Mucosa of gallbladder (tissue), 1 donor: Measurements from ENCODE around the gene XYLT1. TPM values are rescaled to one million over a fixed set of nuclear protein-coding genes. Genes with fewer than 3 reads are reported as not detected.

Source experiments
- DNase-seq: peaks from one replicate; pipeline ENCODE4 v3.0.0-alpha.2; 2020; ENCODE audit warnings: low spot score
- total RNA-seq: library from RNA; stranded (reverse); gene quantifications from one replicate; pipeline ENCODE4 v1.2.1, GENCODE V29; 2021
- donor health status: DM: no; HTN: no; CAD: no.

The XYLT1 gene
- total RNA-seq, 1 donor from 2014 or later = 8.6 TPM

GRCh38 chr16:17105239-17105797 is 365.4 kb downstream of the XYLT1 start:
- DNase-seq = no peak

DNA sequence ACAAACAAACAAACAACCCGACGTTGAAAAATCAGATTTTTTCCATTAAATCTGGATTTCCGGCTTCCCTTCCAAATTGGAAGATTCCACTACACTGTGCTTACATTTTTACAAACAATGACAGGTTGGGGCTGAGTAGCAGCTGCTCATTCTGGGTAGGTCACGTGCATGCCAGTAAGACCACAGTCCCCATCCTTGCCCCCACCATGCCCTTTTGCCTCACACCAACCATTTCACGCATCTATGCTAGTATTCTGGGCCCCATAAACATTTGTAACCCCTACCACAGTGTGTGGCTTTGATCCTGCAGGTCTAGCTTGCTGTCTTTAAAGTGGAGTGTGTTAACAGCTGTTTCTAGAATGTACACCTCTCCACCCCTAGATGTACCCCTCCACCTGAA is 366.1 kb downstream of the XYLT1 start:
- DNase-seq = no peak

GRCh38 chr16:17103216-17103615 is 367.5 kb downstream of the XYLT1 start:
- DNase-seq = no peak

DNA sequence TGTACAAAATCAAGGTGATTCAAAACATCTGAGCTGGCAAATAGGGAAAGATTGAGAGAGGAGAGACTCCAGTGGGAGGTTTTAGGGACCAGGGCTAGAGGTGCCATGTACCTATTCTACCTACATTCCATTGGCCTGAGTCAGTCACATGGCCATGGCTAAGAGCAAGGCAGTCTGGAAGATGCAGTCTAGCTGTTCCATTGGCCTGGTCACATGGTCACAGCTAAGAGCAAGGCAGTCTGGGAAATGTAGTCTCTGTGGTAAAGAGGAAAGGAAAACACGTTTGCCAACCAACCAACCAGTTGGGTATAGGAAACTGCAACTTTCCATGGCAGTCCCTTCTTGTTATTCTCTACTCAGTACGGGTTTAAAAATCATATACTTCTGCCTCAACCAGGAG is 369.1 kb downstream of the XYLT1 start:
- no peak for DNase-seq

GRCh38 chr16:17098685-17099084 is 372.1 kb downstream of the XYLT1 start:
- no peak for DNase-seq

- no peak for DNase-seq
Observed at GRCh38 chr16:17084130-17084529, 386.6 kb downstream of the XYLT1 start.

GRCh38 chr16:17083628-17084027 is 387.1 kb downstream of the XYLT1 start:
- no peak for DNase-seq

- DNase-seq = no peak
Observed at GRCh38 chr16:17082095-17082882, 388.5 kb downstream of the XYLT1 start.

- DNase-seq = no peak
Observed at GRCh38 chr16:17080105-17080504, 390.7 kb downstream of the XYLT1 start.

DNA sequence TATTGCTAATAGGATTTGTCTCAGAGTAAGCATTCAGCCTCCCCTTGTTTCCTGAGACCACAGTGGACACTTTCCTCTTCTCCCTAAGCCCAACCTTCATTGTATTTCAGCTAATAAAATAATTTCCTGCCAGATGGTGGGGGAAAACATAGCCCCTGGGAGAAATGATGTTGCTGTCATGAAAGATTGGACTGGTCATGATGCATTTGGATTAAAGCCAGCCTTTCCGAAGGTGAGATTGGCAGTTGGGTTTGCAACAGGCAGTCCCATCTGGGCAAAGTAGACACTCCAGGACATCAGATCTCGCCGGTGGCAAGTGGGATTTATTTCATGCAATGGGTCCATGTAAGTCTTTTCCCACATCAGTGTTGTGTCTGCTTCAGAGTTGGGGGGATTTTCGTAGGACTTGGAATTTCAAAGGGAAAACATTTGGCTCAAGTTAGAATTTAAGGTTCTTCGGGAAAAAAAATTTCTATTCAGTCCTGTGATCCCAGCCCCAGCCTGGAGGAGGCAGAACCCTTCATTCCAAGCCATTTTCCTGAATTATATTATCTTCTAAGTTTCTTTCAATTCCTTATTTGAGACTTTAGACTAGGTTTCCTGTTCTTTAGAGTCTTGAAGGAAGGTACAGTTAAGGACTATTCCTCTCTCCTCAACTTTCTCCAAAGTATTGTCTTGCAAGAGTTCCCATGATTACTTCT is 391.7 kb downstream of the XYLT1 start:
- no peak for DNase-seq

GRCh38 chr16:17076818-17077498 is 393.8 kb downstream of the XYLT1 start:
- no peak for DNase-seq

- DNase-seq = no peak
Observed at GRCh38 chr16:17076092-17076754, 394.5 kb downstream of the XYLT1 start.

DNA sequence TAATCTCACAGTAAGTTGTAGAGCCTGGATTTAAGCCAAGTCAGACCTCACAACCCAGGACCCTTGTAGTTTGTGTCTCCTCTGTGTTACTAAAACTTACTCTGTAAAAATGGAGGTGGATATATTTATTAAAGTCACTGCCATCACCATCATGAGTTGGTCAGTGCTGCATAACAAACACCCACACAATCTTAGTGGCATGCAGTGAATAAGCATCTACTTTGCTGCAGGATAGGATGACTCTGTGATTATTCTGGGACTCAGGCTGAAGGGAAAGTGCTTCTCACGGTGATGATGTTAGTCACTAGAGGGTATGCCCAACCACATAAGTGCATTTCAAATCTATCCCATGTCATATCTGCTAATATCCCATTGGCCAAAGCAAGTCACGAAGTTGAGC is 398.7 kb downstream of the XYLT1 start:
- no peak for DNase-seq

DNA sequence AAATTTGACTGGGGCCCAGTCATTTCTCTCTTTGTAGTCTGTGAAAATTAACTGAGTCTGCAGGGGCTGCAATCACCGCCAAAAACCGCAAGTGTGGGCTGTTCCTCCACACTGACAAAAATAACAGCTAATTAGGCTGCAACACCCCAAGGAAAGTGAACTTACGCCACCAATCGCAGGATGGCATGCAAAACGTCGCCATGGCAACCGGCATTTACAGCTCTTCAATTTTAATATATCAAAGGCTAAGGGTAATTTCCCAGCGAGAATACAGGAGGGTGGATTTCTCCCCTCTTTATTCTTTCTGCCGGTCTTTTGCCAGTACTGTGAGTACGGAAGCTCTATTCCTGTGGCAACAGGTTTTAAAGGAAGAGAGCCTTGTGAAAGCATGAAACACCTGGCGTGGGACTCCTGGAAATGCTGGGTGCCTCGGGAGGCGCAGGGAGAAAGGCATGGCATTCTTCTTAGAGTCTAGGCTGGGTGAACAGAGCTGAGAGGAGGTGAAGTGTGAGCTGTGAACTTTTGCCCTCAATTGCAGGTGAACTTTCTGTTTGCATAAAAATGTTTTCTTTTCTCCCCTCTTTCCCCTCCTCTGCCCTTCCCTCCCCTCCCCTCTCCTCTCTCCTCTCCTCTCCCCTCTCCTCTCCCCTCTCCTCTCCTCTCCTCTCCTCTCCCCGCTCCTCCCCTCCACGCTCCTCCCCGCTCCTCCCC is 399.7 kb downstream of the XYLT1 start:
- DNase-seq = peak; percentile 14

DNA sequence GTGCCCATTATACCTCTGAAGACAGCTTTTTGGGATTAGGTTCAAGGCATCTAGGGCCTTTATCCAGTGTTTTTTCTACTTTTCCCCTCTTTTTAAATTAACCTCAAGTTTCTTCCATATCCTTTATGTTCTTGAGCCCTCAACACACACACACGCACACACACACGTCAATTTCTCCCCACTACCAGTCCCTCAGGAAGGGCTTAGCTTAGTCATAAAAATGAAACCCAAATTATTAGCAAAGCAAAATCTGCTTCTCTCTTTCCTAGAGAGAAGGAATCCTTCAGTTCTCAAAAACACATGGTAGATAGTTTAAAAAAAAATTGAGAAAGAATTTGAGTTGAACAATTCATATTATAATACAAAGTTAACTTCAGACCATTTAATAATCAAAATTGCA is 401.1 kb downstream of the XYLT1 start:
- DNase-seq = no peak

- no peak for DNase-seq
Observed at GRCh38 chr16:17068524-17068923, 402.2 kb downstream of the XYLT1 start.

DNA sequence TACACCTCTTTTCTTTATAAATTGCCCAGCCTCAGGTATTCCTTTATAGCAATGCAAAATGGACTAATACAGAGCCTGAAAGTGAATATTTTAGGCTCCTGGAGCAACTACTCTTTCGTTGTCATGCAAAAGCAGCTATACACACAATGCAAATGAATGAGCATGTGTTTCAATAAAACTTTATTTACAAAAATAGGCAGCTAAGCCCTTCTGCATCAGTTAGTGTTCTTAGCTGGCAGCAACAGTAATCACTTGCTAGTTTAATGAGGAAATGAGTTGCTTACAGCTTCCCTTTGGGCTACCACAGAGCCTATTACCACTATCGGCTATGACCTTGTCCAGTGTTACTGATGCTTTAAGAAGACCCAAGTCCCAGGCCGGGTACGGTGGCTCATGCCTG is 402.9 kb downstream of the XYLT1 start:
- no peak for DNase-seq

- no peak for DNase-seq
Observed at GRCh38 chr16:17063201-17064139, 407.3 kb downstream of the XYLT1 start.

GRCh38 chr16:17062676-17063075 is 408.1 kb downstream of the XYLT1 start:
- no peak for DNase-seq

GRCh38 chr16:17061326-17061725 is 409.4 kb downstream of the XYLT1 start:
- no peak for DNase-seq
